Measurements from ENCODE around the gene RFXAP.
"Not testable (repeated sequence)": the region's sequence is repeated elsewhere in the genome, so short reads cannot be mapped to it uniquely, and the experiment has no call there.

The RFXAP gene, protein sequence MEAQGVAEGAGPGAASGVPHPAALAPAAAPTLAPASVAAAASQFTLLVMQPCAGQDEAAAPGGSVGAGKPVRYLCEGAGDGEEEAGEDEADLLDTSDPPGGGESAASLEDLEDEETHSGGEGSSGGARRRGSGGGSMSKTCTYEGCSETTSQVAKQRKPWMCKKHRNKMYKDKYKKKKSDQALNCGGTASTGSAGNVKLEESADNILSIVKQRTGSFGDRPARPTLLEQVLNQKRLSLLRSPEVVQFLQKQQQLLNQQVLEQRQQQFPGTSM

DNA sequence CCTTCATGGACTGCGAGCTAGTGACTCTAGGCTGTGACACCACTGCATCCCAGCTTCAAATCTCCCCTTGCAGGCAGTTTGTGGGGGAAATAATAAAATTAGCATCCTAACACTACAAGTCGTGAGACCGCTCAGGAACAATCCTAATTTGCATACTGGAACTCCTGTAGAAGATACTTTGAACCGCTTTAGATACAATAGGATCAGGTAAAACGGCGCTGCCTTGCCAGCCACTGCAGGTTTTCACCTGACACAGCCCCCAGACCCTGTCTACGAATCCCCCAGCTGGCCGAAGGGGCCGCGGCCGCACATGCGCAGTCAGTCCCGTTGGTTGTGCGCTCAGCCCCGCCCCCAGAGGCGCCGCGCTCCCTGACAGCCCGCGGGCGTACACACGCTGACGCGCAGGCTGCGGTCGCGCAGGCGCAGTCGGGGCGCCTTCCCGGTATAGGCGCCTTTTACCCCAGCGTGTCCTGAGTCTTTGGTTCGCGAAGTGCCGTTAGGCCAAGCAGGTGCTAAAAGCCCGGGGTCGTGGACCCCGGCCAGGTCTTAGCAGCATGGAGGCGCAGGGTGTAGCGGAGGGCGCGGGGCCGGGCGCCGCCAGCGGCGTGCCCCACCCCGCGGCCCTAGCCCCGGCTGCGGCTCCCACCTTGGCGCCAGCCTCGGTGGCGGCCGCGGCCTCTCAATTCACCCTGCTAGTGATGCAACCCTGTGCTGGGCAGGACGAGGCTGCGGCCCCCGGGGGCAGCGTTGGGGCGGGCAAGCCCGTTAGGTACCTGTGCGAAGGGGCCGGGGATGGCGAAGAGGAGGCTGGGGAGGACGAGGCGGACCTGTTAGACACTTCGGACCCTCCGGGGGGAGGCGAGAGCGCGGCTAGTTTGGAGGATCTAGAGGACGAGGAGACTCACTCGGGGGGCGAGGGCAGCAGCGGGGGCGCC, at the start of gene RFXAP:
RFXAP (plus strand) TSS at position 419 of the 935 bp plus-strand sequence; CDS start at position 555, 136 bp downstream.
- DNase-seq (ENCODE audit: low spot score), result peak; percentile 90

DNA sequence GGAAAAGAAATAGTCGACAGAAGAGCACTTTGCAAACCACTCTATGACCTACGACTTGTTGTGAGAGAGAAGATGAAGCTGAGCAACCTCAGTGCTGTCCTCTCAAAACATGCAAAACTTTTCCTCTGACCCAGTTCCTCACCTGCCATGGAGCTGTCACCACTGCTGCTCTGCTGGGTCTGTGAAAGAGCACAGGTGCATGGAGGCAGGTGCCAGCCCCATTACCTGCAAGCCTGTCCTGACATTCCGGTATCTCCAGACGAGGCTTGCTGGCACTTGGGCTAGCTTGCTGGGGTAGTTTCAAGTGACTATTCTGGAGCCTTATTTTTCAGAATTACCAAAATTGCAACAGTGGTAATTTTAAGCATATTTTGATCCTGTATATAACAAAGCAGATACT, 49.5 kb upstream of the RFXAP start:
- no peak for DNase-seq (ENCODE audit: low spot score)

DNA sequence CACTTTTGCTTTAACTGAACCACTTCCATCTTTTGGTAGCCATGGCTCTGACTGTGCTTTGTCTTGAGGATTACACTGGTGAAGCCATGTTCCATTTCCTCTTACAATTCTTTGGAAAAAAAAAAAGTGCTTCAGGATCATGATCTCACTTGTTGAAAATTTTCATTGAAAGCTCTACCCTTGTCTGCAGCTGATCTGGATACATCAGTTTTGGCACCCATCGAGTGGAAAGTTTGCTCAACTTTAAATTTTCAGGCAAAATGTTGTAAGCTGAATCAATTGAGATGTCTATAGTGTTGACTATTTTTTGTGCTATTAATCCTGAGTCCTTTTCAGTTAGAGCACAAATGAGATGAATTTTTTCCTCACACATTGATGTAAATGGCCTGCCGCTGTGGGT, 48.3 kb upstream of the RFXAP start:
- DNase-seq (ENCODE audit: low spot score), result no peak

DNA sequence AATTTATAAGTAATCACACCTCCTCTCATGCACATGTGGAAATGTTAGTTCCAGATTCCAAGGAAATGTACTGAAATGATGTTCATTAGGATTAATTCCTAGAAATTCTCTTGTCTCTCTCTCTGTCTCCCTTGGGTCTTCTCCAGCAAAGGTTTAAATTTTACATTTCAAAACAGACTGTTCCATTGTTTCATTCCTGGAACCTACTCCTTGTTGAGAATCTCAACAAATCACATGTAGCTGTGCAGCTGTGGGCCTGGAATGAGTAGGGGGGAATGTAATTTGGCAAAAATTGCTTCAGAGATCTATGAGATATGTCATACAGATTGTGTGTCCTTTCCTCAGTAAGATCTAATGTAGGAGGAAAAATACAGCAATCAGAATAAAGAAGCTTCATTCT, 46.2 kb upstream of the RFXAP start:
- no peak for DNase-seq (ENCODE audit: low spot score)

DNA sequence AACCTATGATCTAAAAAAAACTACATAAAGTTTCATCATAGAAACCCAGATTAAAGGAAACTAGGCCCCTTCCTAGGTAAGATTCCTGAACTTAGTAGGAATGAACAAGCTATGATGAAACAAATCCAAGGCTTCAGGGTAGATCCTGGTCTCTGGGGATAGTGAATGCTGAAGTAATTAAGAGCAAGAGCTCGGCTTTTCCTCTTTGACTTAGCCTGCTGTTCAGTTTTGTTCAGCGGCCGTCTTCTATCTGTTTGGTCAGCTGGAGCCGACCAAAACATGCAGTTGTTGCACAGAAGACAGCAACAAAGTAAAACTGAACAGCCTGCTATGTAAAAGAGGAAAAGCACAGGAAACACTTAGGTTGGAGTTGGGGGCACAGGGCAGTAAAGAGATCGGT, 44.1 kb upstream of the RFXAP start:
- no peak for DNase-seq (ENCODE audit: low spot score)

DNA sequence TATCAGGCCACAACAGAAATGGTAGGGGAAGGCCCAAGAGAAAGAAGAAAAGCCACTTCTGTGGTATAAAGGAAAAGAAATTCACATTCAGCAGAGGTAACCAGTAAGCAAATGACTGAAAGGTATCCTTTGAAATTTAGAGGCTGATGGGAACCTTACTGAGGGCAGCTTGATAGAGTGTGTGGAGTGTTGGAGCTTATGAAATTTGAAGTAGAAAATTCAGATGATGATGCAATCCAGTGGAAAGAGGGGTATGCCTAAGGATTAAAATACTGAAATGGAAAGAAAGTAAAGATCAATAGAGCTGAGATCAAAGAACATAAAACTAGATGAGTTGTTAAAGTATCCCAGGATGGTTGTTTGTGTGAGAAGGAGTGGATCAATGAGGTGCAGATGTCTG, 42.8 kb upstream of the RFXAP start:
- DNase-seq (ENCODE audit: low spot score), result no peak

DNA sequence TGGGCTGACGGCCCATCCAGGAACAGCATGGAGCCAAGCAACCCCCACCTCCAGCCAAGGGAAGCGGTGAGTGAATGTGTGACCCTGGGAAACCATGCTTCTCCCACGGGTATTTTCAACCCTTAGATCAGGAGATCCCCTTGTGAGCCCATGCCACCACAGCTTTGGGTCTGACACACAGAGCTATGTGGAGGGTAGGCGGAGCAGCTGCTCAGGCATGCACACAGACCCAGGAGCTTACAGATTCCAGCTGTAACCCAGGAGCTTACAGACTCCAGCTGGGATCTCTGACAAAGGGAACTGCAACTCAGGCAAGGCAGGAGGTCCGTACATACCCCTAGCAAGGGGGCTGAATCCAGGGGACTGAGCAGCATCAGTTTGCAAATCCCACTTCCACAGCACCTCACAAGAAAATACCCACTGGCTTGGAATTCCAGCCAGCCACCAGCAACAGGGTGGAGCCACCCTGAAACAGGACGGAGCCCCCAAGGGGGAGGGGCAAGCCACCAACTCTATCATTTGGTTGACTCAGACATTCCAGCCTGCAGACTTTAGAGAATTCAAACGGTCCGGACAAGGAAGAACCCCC, 40.8 kb upstream of the RFXAP start:
- no peak for DNase-seq (ENCODE audit: low spot score)

DNA sequence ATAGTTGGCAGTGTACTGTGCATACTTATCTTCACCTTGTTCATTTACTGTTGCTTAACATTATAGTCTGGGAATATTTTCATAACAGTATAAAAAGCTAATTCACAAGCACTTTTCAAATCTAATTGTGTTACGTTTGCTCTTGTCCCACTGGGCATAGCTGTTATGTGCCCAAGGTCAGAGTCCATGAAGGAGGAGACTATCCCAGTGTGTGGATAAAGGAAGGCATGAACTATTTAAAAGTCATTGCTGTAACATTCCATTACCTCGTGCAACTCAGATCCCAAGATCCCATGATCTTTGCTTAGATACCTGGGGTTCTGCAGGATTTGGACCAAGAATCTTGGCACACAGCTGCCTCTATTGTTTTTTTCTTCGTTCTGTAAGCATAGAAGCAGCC, 35.1 kb upstream of the RFXAP start:
- no peak for DNase-seq (ENCODE audit: low spot score)

DNA sequence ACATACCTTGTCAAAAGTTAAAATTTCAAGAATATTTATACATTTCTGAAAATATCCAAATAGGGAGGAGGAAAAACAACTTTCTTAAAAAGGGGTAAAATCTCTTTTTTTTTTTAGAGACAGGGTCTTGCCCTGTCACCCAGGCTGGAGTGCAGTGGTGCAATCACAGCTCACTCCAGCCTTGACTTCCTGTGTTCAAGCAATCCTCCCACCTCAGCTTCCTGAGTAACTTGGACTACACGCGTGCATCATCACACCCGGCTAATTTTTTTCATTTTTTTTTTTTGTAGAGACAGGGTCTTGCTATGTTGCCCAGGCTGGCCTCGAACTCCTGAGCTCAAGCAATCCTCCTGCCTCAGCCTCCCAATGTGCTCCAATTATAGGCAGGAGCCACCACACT, 32.8 kb upstream of the RFXAP start:
- DNase-seq (ENCODE audit: low spot score), result not testable (repeated sequence)

DNA sequence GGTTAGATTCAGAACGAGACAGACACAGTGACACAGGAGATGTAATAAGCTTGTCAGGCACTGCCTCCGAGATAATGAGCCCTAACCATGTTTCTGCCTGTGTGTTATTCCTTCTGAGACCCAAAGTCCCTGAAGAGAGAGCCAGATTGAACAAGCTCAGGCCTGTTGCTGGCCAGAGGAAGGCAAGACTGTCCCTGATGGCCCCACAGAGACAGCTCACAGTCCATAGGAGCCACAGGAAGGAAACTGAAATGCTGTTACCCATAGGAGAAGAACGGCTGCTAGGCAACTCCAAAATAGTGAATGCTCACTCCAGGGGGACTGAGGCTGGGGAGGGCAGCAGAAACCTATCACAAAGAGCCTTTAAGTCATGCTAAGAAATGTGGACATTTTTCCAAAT, 31.8 kb upstream of the RFXAP start:
- no peak for DNase-seq (ENCODE audit: low spot score)

DNA sequence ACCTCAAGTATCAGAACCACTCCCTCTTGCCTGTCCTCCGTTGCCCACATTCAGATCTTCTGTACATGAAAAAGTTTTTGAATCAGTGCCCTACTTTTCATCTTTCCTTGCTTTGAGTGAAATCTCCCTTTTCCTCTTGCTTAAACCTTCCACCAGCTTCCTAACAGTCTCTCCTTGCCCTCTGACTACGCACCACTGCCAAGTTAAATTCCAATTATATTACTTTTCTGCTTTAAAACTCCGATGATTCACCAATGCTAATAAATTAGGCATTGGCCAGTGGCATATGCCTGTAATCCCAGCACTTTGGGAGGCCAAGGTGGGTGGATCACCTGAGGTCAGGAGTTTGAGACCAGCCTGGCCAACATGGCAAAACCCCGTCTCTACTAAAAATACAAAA, 30.7 kb upstream of the RFXAP start:
- no peak for DNase-seq (ENCODE audit: low spot score)

DNA sequence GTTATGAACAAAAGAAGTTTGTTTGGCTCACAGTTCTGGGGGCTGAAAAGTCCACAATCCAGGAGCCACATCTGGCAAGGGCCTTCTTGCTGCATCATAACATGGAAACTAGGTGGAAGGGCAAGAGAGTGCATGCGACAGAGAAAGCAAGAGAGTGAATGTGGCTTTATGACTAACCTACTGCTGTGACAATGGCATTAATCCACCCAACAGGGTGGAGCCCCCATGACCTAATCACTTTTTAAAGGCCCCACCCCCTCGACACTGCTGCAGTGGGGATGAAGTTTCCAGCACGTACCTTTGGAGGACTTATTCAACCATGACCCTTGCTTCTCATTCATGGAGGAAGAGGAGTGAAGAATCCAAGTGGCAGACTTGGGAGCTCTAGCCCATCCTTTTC, 30.0 kb upstream of the RFXAP start:
- peak; percentile 1 for DNase-seq (ENCODE audit: low spot score)

DNA sequence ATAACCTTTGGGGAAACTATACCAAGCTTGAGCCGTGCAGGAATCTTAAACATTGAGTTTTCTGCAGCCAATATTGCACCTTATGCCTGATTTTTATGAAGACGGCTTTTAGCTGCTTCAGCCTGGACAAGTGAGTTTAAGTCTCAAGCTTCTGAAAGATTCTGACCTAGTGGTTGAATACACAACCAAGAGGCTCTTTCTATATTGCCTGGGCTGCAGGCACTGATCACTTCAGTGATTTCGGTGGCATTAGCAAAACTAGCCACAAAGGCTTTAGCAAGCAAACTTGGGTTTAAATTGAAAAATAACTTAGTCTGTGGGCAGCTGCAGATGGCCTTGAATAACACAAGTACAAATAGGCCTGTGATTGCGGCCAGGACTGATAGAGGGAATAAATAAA, 29.3 kb upstream of the RFXAP start:
- DNase-seq (ENCODE audit: low spot score), result no peak

DNA sequence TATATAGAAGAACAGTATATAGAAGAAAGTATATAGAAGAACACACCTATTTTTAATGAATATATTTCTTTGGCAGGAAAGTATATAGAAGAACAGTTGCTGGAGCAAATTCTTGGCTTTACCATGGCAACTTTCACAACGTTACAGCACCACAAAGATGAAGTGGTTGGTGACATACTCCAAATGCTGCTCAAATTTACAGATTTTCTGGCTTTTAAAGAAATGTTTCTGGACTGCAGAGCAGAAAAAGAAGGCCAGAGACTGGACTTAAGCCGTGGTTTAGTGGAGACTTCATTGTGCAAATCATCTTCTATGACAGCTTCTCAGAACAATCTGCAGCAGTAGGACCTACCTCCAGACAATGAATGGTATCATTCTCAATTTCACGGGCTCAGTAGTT, 24.3 kb upstream of the RFXAP start:
- no peak for DNase-seq (ENCODE audit: low spot score)

DNA sequence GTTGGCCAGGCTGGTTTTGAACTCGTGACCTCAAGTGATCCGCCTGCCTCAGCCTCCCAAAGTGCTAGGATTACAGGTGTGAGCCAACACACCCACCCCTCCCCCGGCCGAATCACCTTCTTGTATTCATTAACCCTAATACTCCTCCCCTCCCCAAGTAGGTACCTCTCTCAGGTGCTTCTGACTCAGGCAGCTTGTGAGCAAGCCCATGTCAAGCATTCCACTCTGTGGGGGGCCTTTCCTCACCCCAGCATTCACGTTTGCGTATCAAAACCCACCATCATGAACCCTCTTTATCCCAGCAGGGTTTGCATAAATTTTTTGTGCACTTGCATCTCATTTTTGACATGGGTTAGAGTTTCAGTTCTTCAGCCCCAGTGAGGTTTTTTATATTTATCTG, 23.6 kb upstream of the RFXAP start:
- DNase-seq (ENCODE audit: low spot score), result no peak

DNA sequence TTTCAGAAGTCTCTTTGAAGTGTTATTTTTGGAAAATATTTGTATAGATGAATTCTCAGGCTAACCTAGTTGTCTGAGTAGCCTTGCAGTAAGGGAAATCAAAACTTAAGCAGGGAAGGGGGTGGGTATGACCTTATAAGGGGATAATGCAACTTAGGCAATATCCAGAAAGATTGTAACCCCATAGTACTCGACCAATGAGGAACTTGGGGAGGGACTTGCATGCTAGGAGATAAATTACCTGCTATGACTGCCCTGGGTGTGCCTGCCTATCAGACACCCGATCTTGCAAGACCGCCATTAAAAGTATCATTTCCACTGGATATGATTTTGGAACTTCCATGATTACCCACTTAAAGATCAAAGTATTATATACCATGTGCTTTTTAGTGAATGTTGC, 23.0 kb upstream of the RFXAP start:
- DNase-seq (ENCODE audit: low spot score), result no peak

DNA sequence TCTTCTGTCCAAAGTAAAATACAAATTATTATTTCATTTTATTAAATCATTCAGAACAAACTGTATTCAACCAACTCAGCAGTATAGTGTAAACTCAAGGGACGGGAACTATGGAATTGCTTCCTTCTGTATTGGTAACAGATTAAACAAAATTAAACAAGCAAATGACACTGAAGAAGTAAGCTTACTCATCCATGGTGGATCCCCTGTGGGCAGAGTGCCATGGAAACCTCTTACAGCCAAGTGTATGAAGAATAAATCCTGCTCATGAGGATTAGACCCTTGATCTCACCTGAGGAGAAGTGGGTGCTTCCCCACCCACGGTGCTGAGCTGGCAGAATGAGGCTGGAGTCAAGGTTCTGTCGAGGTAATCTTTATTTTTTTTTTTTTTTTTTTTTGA, 18.0 kb upstream of the RFXAP start:
- DNase-seq (ENCODE audit: low spot score), result no peak

DNA sequence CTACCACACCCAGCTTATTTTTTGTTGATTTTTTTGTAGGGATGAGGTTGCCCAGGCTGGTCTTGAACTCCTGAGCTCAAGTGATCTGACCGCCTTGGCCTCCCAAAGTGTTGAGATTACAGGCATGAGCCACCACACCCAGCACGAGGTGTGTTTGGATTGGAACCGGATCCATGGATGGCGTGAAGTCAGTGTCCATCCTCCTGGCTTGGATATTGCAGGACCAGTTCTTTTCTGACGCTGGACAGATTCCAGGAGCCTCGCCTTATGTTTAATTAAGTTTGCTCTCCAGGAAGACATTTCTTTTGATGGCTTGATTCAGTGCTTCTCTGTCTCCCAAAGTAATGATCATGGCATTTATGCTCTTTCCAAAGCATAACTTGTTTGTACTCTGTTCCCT, 14.4 kb upstream of the RFXAP start:
- no peak for DNase-seq (ENCODE audit: low spot score)

DNA sequence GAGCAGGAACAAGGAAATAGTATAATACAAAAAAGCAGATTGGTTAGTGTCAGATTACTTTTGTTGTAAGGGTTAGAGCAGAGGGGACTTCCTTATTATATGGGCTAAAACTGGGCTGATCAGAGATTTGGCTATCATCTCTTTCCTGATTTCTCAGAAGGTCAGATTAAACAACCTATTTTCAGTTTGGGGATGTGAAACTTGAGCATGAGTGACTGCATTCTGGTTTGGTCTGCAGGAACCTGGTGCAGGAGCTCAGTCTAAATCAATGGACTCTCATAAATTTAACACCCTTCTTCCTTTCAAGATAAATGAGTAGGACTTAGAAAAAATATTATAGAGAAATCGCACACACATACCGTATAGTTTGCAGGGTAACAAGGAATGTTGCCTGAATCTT, 12.9 kb upstream of the RFXAP start:
- no peak for DNase-seq (ENCODE audit: low spot score)

DNA sequence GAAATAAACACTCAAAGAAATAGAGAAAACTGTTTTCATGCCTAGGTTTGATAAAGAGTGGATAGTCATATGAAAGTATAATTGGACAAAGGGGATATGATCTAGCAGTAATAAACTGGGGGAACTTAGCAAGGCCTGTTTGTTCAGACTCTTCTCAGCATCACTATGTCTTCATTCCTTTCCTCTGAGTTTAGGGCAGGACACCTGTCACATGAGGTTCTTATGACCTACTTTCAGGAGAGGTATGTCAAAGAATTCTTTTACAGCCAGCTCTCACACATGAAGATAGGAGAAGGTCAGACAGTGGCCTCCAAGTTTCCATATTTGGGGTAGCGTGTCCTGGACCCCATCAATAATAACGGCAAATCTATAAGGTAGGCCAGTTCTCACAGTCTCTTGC, 11.4 kb upstream of the RFXAP start:
- DNase-seq (ENCODE audit: low spot score), result no peak

DNA sequence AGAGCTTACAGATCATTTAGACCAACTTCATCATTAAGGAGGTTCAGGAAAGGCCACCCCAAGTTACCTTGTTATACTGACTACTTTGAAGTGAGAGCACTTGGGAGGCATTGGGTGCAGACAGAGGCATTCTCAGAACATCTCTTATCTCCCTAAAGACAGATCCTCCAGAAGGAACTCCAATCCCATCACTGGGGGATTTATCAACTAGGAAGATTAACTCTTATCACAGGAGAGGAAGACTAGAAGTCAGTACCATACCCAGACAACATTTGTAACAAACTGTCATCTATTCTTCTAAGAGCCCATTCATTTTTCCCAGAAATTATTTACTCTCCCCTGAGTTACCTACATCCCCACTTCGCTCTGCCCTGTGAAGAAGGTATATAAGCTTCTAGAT, 5.8 kb upstream of the RFXAP start:
- DNase-seq (ENCODE audit: low spot score), result no peak

DNA sequence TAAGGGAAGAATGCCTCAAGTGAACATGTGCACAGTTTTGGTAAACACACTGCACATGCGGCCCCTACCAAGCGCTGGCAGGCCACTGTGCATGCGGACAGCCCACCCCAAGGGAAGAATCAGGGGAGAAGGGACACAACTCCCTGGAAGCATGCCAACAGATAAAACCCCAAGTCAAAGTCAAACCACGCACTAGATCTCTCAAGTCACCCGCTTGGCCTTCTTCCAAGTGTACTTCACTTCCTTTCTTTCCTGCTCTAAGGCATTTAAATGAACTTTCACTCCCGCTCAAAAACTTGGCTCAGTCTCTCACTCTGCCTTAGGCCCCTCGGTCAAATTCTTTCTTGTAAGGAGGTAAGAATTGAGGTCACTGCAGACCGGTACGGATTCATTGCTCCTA, 4.6 kb upstream of the RFXAP start:
- DNase-seq (ENCODE audit: low spot score), result no peak

DNA sequence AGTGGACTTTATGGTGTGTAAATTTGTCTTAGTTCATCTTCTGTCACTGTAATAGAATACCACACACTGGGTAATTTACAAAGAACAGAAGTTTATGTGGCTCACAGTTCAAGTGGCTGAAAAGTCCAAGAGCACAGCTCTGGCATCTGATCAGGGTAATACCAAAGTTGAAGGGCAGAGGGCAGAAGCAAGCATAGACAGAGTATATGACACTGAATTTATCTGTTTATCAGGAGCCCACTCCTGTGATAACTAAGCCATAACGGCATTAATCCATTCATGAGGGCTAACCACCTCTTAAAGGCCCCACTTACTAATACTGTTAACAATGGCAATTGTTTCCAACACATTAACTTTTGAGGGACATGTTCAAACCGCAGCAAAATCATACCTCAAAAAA, 4.0 kb upstream of the RFXAP start:
- no peak for DNase-seq (ENCODE audit: low spot score)

Measured in LoVo (cell line).